Fibroblast of lung (primary cell): Measurements from ENCODE around the gene MAP4K4. TPM values are rescaled to one million over a fixed set of nuclear protein-coding genes. Genes with fewer than 3 reads are reported as not detected.

Experiments
- DNase-seq, 2 donors: peaks; one replicate each; pipeline versions ENCODE4 v3.0.0 to v3.0.0-alpha.2; 2010; ENCODE audit warnings: low read depth in 2 of 2
- H2AFZ ChIP-seq: 2 replicates; pipeline ENCODE4 v1.5.1; 2012; ENCODE audit warnings: low read length, control low read depth, inconsistent platforms
- H3K27ac ChIP-seq: 2 replicates; pipeline ENCODE4 v1.5.1; 2011; ENCODE audit warnings: low read length, control low read depth; ENCODE audit not compliant: insufficient read depth
- H3K27me3 ChIP-seq: 2 replicates; pipeline ENCODE4 v1.5.1; 2011; ENCODE audit warnings: mild to moderate bottlenecking, low read length; ENCODE audit not compliant: control insufficient read depth, insufficient read depth
- H3K36me3 ChIP-seq: 2 replicates; pipeline ENCODE4 v1.5.1; 2011; ENCODE audit warnings: low read length; ENCODE audit not compliant: control insufficient read depth, insufficient read depth
- H3K4me1 ChIP-seq: 2 replicates; pipeline ENCODE4 v1.5.1; 2011; ENCODE audit warnings: low read length; ENCODE audit not compliant: control insufficient read depth, insufficient read depth; ENCODE audit errors: extremely low read depth
- H3K4me2 ChIP-seq: 2 replicates; pipeline ENCODE4 v1.5.1; 2011; ENCODE audit warnings: low read length, control low read depth; ENCODE audit not compliant: insufficient read depth; ENCODE audit errors: extremely low read depth
- H3K4me3 ChIP-seq, 4 experiments: fragments of 200-600 bp in 1 of 4; sonication (generic) in 1 of 4; replicated peaks in 1 of 4; 2 replicates each; pipeline ENCODE4 v1.5.1; 2011 to 2016; ENCODE audit warnings: low read length in 4 of 4, low read depth in 3 of 4, mild to moderate bottlenecking in 3 of 4, control low read depth in 2 of 4, inconsistent platforms in 1 of 4, mixed read lengths in 1 of 4; ENCODE audit not compliant: insufficient read depth in 1 of 4; ENCODE audit errors: control extremely low read depth in 1 of 4
- H3K79me2 ChIP-seq: 2 replicates; pipeline ENCODE4 v1.5.1; 2012; ENCODE audit warnings: mild to moderate bottlenecking, low read length, inconsistent platforms; ENCODE audit not compliant: control insufficient read depth, insufficient read depth
- H3K9ac ChIP-seq: 2 replicates; pipeline ENCODE4 v1.5.1; 2011; ENCODE audit warnings: mild to moderate bottlenecking, low read length, control low read depth; ENCODE audit not compliant: insufficient read depth
- H3K9me3 ChIP-seq: 2 replicates; pipeline ENCODE4 v1.5.1; 2012; ENCODE audit warnings: low read depth, low read length; ENCODE audit not compliant: control insufficient read depth, insufficient read depth
- H4K20me1 ChIP-seq: 2 replicates; pipeline ENCODE4 v1.5.1; 2011; ENCODE audit warnings: low read length; ENCODE audit not compliant: control insufficient read depth, insufficient read depth; ENCODE audit errors: extremely low read depth
- CTCF ChIP-seq, 2 donors: IDR thresholded peaks in 1 of 2; conservative IDR thresholded peaks in 1 of 2; 1 replicate in 1 of 2; 2 replicates in 1 of 2; pipeline ENCODE4 v1.5.1; 2011 to 2012; ENCODE audit warnings: low read length in 2 of 2, control low read depth in 1 of 2, inconsistent platforms in 1 of 2, low read depth in 1 of 2, mild to moderate bottlenecking in 1 of 2
- EZH2 ChIP-seq: IDR thresholded peaks from 2 replicates; pipeline ENCODE4 v1.5.1; 2012; ENCODE audit warnings: low read length, control low read depth, mild to moderate bottlenecking; ENCODE audit errors: missing control alignments
- polyA plus RNA-seq, 2 donors: library from polyadenylated mRNA; depleted of rRNA in 1 of 2; stranded (reverse) in 1 of 2; unstranded in 1 of 2; fragments of >200 nt; gene quantifications; 2 replicates each; pipeline ENCODE4 v1.2.1, GENCODE V29; 2011 to 2012; ENCODE audit warnings: missing spikeins in 1 of 2
- total RNA-seq: library from RNA; depleted of rRNA; stranded (reverse); fragments of >200 nt; gene quantifications from 2 replicates; pipeline ENCODE4 v1.2.1, GENCODE V29; 2014

The MAP4K4 gene
- total and polyA plus RNA-seq, 2 donors (not counting 1 experiment from before 2014, with no cell fraction given) = 113 to 164 TPM

- H3K4me1 ChIP-seq = no peaks in the 10 kb centered on the region
- H2AFZ ChIP-seq = no peak overlapping the region
- DNase-seq = peak in 1 of 2 donors; percentile 56
- H3K79me2 ChIP-seq = no peaks in the 10 kb centered on the region
- H3K4me2 ChIP-seq = no peak overlapping the region
- no peak for TF ChIP-seq CTCF (conservative IDR thresholded peaks at IDR 0.05 in 1 of 2, IDR thresholded peaks at IDR 0.05 in 1 of 2; ENCODE audit: low read depth in 1 of 2, low read length in 2 of 2)
- TF ChIP-seq EZH2 = no peak
- H3K36me3 ChIP-seq = no peaks in the 10 kb centered on the region
- no peaks in the 10 kb centered on the region for H4K20me1 ChIP-seq
- H3K4me3 ChIP-seq = no peak overlapping the region
- H3K27me3 ChIP-seq = no peaks in the 10 kb centered on the region
- no peak overlapping the region for H3K27ac ChIP-seq
- H3K9me3 ChIP-seq = no peaks in the 10 kb centered on the region
- no peak overlapping the region for H3K9ac ChIP-seq
Measured at GRCh38 chr2:101678379-101678778, 19.1 kb upstream of the MAP4K4 start.

- H3K27me3 ChIP-seq = no peaks in the 10 kb centered on the region
- H3K4me1 ChIP-seq = no peaks in the 10 kb centered on the region
- H3K79me2 ChIP-seq = no peaks in the 10 kb centered on the region
- no peak overlapping the region for H3K27ac ChIP-seq
- H3K36me3 ChIP-seq = no peaks in the 10 kb centered on the region
- no peak overlapping the region for H3K9ac ChIP-seq
- TF ChIP-seq CTCF (conservative IDR thresholded peaks at IDR 0.05 in 1 of 2, IDR thresholded peaks at IDR 0.05 in 1 of 2; ENCODE audit: low read depth in 1 of 2, low read length in 2 of 2) (no peak), EZH2 (no peak)
- H3K9me3 ChIP-seq = no peaks in the 10 kb centered on the region
- DNase-seq = peak; percentile 86 to 92
- H3K4me3 ChIP-seq = no peak overlapping the region
- H3K4me2 ChIP-seq = no peak overlapping the region
- no peaks in the 10 kb centered on the region for H4K20me1 ChIP-seq
- H2AFZ ChIP-seq = no peak overlapping the region
Measured at GRCh38 chr2:101679037-101679726, 18.3 kb upstream of the MAP4K4 start.

GRCh38 chr2:101679801-101680487 lies 17.6 kb upstream of the MAP4K4 start:
- H4K20me1 ChIP-seq = no peaks in the 10 kb centered on the region
- no peaks in the 10 kb centered on the region for H3K27me3 ChIP-seq
- H3K9me3 ChIP-seq = no peaks in the 10 kb centered on the region
- DNase-seq = peak in 1 of 2 donors; percentile 72
- H3K4me3 ChIP-seq = no peak overlapping the region
- no peak overlapping the region for H3K4me2 ChIP-seq
- no peaks in the 10 kb centered on the region for H3K79me2 ChIP-seq
- no peak overlapping the region for H3K9ac ChIP-seq
- H3K36me3 ChIP-seq = no peaks in the 10 kb centered on the region
- no peak overlapping the region for H3K27ac ChIP-seq
- H2AFZ ChIP-seq = no peak overlapping the region
- no peak for TF ChIP-seq CTCF (conservative IDR thresholded peaks at IDR 0.05 in 1 of 2, IDR thresholded peaks at IDR 0.05 in 1 of 2; ENCODE audit: low read depth in 1 of 2, low read length in 2 of 2)
- TF ChIP-seq EZH2 = no peak
- H3K4me1 ChIP-seq = no peaks in the 10 kb centered on the region
